Activated naive CD4-positive, alpha-beta T cell (primary cell): ENCODE measurements around the gene KLHL6.

ENCODE experiments used
- DNase-seq, 4 experiments: peaks; one replicate each; lab custom pipeline; 2025; lab: John Stamatoyannopoulos, UW

KLHL6 gene

DNA sequence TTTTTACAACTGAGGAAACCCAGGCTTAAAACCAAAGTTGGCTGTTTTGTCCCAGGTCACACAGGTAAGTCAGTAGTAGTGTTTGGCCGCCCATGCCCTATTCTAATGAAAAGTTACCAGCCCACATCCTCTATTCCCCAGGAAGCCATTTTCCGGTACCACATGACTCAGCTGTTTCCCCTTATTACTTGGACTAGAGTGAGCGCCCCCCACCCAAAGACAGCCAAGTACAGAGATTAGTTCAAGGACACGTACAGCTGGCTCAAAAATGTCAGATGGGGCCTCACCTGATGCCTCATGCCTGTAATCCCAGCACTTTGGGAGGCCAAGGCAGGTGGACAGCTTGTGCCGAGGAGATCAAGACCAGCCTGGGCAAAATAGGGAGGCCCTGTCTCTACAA, 8.5 kb upstream of the KLHL6 start:
- DNase-seq: no peak

DNA sequence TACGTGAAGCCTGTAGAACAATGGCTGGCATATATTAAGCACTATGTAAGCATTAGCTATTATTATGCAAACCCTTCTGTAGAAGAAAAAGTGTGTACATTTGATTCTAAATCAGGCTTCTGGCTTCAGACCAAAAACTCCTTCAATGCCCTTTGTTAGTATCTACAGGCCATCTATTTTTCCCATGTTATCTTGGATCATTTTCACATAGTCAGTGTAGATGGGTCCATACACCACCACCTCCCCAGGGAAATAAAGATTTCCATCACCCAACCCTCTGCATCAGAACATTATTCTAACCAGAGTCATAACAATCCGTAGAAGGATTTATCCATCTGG, 8.0 kb upstream of the KLHL6 start:
- DNase-seq: no peak

DNA sequence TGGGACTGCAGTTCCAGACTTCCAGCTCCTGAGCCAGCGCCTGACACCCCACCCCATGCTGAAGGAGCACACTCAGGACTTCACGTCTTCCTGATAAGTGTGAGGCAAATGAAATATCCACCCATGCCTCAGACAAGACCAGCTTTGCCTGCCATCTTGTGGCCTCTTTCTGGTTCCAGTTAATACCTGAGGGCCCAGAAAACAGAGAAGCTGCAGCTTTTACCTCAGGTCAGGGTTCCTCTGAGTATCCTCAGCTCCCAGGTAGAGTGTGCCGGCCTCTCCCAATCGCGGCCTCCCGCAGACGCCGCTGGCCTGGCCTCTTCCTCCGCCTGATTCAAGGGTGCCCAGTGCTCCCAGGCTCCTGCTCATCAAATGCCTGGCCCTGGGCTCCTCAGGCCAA, 5.1 kb upstream of the KLHL6 start:
- no peak for DNase-seq

DNA sequence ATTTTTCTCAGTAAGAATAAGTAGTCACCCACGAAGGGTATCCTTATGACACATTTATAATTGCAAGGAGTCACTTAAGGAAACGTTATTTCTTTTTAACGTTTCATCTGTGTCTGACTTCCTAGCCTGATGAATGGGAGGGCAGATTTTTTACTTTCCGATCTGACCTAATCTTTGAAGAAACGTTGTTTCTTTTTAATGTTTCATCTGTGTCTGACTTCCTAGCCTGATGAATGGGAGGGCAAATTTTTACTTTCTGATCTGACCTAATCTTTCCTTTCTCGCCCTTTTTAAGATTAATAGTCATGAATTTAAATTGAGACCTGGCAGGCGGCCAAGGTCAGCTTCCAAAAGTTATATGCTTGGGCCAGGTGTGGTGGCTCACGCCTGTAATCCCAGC, 3.0 kb upstream of the KLHL6 start:
- no peak for DNase-seq

DNA sequence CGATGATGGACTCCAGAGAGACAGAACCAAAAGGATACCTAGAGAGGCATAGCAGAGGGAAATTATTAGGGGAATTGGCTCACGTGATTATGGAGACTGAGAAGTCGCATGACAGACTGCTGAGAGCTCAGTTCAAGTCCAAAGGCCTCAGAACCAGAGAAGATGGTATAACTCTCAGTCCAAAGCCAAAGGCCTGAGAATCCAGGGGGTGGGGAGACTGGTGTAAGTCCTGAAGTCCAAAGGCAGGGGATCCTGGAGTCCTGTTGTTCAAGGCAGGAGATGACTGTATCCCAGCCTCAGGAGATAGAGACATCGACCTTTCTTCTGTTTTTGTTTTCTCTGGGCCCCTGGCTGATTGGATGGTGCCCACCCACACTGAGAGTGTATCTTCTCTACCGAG, 1.2 kb upstream of the KLHL6 start:
- DNase-seq: no peak

DNA sequence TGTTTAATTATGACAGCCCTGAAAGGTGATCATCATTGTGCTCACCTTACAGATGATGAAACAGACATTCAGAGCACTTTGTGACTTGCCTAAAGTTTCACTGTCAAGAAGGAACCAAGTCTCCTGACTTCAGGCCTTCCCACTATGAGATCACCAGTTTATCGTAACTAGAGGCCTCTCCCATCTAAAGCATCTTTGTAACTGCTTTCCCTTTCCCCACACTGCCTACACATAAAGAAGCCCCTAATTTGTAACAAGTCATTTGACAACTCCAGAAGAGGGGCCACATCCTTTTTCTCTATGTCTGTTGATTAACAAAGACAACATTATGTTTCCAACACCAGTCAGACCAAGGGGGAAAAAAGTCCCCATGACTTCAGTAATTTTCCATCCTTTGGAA, 1.1 kb downstream of the KLHL6 start:
- DNase-seq: no peak

DNA sequence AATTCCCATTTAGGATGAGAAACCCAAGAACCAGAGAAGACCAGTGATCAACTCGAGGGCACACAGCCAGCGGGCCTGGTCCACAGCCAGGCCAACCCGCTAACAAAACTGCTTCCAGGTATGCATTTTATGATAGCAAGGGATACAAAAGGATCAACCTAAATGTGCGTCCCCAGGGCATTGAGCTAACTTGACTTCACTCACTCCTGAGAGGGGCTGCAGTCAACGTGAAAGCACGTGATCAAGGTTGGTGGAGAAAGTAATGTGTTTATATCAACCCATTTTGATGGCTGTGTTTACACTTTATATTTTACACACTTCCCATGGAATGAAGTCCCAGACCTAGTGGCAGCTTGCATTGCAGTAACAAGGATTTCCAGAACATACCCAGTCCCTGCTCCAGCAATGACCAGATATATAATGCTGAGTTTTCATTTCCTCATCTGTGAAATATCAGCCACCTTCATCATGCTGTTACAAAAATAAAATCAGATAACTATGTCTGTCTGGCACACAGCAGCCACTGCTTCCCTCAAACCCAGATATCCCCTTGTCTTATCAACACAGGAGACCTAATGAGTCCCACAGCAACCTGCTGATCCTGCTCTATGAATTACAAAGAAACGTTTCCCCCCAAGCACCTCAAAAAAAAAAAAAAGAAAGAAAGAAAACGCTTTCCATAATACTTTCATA, 2.0 kb downstream of the KLHL6 start:
- DNase-seq: no peak

DNA sequence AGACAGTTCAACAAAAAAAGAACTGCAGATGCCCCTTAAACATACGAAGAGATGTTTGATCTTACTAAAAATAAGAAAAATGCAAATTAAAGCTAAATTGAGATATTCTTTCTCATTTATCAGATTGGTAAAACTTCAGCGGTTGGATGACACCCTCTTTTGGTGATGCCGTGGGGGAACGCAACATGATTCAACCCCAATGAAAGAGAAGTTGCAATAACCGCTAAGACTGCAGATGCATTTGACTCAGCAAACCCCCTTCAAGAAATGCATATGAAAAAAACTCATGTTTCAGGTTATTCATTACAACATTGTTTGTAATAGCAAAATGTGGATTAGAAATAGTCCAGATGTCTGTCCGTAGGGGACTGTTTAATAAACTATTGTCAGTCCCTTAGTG, 3.6 kb downstream of the KLHL6 start:
- DNase-seq: no peak

DNA sequence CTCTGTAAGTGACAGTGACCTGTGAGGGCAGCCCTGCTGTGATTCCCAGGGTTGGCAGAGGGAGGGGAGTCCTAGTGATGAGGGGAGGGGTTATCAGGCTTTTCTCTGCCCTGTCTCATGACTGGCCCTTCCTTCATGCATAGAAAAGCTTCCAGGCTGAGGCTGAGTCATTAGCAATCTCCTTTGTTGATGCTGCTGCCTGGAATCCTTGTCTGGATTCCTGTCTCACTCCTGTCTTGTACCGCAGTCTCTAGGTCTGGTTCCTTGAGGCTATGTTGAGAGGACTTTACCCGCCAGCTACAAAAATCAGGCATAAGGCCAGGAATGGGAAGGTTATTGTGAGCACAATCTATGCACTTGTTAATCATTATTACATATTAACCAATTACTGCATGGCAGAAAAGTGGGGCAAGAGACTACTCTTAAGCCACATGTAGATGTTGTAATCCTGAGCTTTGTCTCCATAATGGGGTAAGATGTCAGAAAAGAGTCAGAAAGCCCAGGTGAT, 7.2 kb downstream of the KLHL6 start:
- no peak for DNase-seq

DNA sequence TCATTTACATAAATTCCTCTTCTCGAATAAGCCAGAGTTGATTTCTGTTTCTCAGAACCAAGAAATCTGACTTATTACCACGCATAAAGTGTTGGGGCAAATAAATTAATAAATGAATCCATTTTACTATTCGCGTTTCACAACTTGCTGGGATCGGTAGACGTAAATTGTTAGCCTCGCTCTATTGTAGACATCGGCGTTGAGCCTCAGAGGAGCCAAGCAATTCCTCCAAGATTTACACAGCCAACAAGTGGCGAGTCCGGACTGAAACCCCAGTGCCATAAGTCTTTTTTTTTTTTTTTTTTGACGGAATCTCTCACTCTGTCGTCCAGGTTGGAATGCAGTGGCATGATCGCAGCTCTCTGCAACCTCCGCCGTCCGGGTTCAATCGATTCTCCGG, 8.9 kb downstream of the KLHL6 start:
- no peak for DNase-seq

DNA sequence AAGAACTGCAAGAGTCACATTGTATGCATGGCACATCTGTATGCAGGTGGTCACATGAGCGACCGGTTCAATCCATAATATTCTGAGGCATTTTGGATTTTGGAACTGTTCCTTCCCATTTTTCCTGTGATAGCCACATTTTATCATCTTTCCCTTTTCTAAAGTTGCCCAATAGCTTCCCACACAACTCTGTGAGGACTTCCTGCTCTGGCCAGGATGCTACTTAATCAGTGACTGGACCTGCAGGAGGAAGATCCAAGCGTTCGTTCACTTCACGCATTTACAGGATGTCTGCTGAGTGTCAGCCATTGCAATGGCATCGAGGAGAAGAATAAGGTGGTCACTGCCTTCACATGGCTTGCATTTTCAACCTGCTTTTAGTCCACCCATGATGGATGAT, 9.8 kb downstream of the KLHL6 start:
- DNase-seq: no peak

DNA sequence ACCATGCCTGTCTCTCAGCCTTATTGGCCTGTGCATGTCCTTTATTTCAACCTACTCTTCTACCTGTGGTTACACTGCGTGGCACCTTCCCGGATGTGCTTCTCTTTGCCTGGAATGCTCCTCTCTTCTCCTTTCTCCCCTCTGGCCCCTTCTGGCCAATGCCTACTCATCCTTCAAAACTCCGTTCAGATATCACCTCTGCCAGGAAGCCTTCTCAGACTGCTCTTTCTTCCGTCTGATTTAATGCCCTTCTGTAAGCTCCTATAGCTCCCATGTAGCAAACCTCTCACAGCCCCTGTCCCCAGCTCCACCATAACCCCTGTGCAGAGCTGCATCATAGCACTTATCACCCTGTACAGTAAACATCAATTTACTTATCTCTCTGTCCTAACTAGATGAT, 13.2 kb downstream of the KLHL6 start:
- DNase-seq: no peak

DNA sequence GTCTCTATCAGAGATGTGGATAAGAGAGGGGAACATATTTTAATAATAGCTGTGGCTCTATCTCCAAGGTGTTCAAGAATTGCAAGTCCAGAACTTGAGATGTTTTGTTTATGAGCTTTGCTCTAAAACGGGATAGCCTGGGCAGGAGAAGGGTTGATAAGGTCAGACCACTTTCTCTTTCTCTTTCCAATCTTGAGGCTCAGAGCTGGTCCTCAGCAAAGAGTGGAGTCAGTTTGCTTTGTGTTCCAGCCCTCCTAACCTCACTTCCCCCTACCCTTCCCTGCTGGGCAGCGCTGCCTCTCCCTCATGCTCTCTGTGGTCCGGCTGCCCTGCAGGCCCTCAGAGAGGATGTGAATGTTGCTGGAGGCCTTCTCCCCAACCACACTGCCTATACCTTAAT, 13.8 kb downstream of the KLHL6 start:
- no peak for DNase-seq

DNA sequence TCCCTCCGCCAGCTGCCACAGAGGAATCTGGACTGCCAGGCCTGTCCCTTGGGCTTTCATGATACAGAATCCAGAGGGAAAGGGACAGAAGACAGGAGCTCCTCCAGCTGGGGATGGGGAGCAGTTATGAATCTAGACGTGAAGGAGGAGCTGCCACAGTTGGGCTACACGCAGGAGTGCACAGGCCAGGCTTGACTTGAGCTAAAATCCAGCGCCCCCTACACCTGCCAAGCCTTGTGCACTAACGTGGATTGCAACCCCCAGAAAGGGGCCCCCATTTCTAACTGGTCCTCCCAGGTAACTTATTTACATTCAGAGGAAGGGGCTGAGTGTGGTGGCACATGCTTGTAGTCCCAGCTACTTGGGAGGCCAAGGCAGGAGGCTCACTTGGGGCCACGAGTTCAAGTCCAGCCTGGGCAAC, 14.3 kb downstream of the KLHL6 start:
- no peak for DNase-seq

DNA sequence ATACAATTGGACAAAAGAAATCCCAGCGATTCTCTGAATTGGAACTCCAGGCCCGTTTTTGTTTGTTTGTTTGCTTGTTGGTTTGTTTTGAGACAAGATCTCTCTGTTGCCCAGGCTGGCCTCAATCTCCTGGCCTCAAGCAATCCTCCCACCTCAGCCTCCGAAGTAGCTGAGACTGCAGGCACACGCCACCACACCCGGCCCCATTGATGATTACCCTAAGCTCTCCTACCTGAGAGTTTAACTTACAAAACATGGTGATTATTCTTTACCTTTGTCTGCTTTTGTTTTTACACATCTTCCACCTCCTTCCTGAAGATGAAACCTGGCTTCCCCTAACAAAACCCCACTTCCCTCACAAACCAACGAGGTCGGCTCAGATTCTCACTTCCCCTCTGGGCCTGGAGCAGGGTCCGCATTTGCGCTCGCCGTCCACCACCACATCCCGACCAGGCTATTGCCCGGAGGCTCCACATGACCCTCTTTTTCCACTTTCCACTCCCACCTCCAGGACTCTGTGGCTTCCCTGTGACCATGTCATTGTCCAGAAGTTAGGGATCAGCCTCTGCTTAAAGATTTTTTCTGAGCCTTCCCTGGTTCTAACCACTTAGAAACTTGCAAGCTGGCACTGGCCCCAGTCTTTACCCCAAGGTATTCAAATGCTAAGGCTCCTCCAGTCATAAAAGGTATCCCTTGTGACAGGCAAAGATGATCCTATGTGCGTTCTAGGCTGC, 14.8 kb downstream of the KLHL6 start:
- DNase-seq: no peak

DNA sequence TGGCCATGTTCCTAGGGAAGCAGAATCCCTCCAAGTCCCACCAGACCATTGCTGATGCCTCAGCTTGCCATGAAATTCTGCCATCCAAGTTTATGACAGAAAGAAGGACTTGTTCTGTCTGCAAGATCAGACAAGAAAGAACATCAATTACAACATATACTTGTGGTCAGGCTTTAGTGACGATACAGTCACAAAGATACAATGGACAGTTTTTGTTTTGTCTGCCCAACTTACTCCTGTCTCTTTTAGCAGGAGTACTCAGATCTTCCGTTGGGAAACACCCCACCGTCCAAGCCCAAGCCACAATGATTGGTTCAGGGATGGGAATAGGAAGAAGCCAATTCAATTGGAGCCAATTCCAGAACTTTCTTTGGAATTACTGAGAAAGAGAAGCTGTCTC, 15.7 kb downstream of the KLHL6 start:
- DNase-seq: no peak

DNA sequence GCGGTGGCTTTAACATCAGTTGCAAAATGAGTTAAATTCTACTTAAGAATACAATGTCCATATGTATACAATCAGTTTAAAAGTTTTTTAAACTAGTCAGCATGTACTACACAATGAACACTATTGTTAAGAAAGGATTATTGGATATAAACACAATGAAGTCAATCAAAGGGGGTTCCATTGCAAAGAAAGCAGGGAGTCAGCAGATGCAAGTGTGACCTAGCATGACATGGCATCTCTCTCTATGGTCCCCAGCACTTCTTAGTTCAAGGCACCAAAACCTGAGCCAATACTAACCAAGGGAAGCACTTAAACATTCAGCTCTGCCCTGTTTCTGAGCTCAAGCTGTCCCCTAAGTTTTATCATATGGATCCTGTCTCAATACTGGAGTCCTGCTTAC, 17.0 kb downstream of the KLHL6 start:
- DNase-seq: no peak

DNA sequence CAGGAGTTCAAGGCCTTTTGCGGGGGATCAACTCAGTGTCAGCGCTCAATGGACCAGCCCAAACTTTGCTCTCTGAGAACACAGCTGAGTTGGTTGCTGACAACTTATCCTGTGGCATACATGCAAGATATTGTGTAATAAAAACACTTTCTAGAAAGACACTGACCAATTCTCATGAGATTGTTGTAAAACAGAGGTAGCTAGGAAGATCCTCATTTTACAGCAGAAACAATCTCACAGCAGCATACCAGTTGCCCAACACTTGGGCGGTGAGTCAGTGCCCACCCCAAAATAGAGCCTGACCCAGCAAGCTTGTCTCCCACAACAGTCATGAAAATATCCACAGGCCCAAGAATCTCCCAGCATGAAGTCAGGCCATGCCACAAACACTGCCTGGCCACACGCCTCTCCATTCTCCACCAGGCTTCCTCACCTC, 18.2 kb downstream of the KLHL6 start:
- no peak for DNase-seq

DNA sequence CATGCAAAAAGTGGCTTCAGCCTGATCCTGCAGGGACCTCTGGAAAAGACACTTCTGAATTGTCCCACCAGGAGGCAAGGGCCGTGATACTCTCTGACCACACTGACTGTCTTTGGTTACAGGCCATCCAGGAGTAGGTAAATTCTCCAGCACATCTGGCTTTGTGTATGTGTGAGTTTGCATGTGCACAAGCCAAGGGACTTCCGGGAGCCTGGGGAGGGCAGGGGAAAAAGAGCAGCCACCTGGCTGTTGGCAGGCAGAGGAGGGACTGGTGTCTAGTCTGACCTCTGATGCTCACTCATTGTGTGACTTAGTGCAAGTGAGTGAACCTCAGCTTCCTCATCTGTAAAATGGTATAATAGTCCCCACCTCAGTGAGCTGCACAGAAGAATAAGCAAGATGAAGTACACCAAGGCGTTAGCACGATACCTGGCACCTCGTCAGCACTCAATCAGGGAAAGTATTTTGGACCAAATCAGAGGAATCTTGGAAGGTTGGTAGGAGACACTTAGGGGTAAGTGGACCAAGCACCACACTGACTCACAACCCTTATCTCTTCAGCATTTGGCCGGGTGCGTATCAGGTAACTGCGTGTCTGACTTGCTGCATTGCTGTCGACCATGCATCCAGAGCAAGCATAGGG, 19.1 kb downstream of the KLHL6 start:
- no peak for DNase-seq

DNA sequence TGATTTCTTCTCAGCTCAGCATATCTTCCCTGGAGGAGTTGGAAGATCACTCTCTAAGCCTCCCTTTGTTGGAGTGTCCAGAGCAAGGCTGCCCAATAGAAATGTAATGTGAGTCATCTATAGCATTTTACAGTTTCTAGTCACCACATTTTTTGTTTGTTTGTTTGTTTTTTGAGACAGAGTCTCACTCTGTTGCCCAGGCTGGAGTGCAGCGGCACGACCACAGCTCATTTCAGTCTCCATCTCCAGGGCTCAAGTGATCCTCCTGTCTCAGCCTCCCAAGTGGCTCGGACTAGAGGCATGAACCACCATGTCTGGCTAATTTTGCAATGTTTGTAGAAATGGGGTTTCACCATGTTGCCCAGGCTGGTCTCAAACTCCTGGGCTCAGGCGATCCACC, 21.3 kb downstream of the KLHL6 start:
- DNase-seq: no peak

DNA sequence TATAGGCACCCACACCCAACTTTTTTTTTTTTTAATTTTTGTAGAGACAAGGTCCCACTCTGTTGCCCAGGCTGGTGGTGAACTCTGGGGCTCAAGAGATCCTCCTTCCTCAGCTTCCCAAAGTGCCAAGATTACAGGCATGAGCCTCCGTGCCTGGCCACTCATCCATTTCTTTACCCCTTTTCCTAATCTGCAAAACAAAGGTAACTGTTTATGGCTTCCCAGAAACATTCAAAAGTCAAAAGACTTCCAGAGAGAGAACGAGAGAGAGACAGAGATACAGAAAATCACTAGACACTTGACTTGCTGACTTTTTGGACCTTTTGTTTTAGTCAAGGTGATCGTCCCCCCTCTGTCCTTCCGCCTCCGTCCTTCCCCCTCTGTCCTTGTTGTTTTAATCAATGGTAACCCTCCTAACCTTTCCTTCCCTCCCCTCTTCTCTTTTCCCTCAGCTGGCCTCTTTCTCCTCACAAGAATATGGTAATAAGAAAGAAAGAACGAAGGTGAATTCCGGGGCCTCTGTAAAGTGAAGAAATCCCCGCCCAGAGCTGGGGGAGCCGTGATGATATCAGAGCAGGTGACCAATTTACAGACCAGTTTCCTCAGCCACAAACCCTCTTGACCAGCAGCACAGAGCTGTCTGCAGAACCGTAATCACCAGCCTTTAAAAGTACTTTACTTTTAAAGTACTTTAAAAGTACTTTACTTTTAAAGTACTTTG, 21.9 kb downstream of the KLHL6 start:
- DNase-seq: no peak

DNA sequence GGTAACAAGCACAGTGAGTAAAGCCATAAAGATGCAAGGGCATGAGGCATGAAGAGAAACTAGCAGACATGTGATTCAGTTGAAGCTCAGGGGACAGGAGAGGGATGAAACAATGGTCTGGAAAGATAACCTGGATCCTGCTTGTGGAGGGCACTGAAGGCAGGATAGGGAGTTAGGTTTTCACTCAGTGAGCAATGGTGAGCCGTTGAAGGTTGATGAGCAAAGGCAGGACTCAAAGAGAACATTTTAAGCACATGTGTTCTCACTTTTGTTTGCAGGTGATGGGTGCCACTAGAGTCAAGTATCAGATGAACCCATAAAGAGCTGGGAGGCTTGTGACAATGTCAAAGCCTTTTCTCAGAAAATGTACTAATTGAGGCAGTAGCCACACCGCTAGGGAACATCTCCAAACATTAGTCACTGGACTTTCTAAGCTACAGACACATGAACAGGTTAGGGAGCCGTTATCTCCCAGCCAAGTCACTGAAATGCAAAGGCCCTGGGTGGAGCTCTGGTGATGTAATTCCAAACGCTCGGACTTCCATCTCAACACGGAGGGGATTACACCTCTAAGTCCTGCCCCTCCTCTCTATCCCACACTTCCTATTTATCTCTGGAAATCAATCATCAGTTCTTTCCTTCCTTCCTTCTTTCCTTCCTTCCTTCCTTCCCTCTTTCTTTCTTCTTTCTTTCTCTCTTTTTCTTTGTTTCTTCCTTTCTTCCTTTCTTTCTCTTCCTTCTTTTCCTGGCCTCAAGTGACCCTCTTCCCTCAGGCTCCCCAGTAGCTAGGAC, 22.7 kb downstream of the KLHL6 start:
- DNase-seq: no peak
